NCI-H2081 treated with DMSO at 0.1 percent for 48 hours (cell line): ENCODE results near the gene FTCD.

Source experiments
- DNase-seq: peaks from one replicate; lab custom pipeline; 2025; lab: John Stamatoyannopoulos, UW

Gene FTCD

GRCh38 chr21:46124083-46124925, 31.1 kb downstream of the FTCD start:
- no peak for DNase-seq

- no peak for DNase-seq
Measured at GRCh38 chr21:46122758-46123683, 32.4 kb downstream of the FTCD start.

- no peak for DNase-seq
Measured at GRCh38 chr21:46122237-46122671, 33.1 kb downstream of the FTCD start.

- no peak for DNase-seq
Measured at GRCh38 chr21:46121286-46122221, 33.8 kb downstream of the FTCD start.

- no peak for DNase-seq
Measured at GRCh38 chr21:46120301-46121285, 34.8 kb downstream of the FTCD start.

GRCh38 chr21:46119637-46120271, 35.6 kb downstream of the FTCD start:
- DNase-seq = no peak

GRCh38 chr21:46119144-46119636, 36.2 kb downstream of the FTCD start:
- DNase-seq = no peak

- DNase-seq = no peak
Measured at GRCh38 chr21:46118316-46119143, 36.8 kb downstream of the FTCD start.

- no peak for DNase-seq
Measured at GRCh38 chr21:46117586-46118315, 37.6 kb downstream of the FTCD start.

GRCh38 chr21:46116776-46117585, 38.4 kb downstream of the FTCD start:
- DNase-seq = no peak

GRCh38 chr21:46116189-46116775, 39.1 kb downstream of the FTCD start:
- no peak for DNase-seq

- DNase-seq = no peak
Measured at GRCh38 chr21:46115441-46116188, 39.8 kb downstream of the FTCD start.

- DNase-seq = no peak
Measured at GRCh38 chr21:46114963-46115362, 40.4 kb downstream of the FTCD start.

- no peak for DNase-seq
Measured at GRCh38 chr21:46113497-46114176, 41.7 kb downstream of the FTCD start.

GRCh38 chr21:46112725-46113215, 42.6 kb downstream of the FTCD start:
- no peak for DNase-seq
